ENCODE data around the gene FOSL1. TPM values are rescaled to one million over a fixed set of nuclear protein-coding genes. Genes with fewer than 3 reads are reported as not detected.

FOSL1 gene
- total and polyA plus RNA-seq, 2 of the 13 experiments (the other 11 are each of a cell fraction or from before 2014, with no cell fraction given): 4.0 to 4.1 TPM

DNA sequence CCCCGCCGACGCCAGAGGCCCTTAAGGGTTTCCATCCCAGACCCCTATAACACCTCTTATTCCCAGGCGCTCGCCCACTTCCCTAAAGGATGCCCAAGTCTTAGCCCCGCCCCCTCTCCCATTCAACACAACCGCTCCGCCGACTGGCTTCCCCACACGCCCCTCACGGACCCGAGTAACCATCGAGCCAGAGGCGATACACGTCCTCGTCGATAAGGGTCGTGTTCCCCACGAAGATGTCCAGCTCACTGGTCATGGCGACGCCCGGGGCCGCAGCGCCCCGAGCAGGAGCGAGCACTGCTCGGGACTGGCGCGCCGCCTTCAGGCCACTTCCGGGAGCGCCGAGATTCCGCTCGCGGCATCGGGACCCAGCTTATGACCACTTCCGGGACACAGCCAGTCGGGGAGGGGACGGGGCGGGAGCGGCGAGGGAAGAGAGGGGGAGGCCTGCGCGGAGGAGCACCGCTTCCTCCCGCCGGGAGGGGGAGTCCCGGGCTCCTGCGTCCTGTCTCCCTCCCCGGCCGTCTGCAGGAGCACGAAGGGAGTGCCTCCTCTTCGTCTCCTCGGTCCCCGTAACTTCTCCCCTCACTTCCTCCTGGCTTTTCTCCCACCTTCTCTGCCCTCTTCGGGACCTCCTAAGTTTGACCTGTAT, 11.9 kb downstream of the FOSL1 start, which contains the start of gene FIBP (continued):
- TF ChIP-seq, protein P1, sequence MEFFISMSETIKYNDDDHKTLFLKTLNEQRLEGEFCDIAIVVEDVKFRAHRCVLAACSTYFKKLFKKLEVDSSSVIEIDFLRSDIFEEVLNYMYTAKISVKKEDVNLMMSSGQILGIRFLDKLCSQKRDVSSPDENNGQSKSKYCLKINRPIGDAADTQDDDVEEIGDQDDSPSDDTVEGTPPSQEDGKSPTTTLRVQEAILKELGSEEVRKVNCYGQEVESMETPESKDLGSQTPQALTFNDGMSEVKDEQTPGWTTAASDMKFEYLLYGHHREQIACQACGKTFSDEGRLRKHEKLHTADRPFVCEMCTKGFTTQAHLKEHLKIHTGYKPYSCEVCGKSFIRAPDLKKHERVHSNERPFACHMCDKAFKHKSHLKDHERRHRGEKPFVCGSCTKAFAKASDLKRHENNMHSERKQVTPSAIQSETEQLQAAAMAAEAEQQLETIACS (CRISPR knock-in tag; IDR thresholded peaks at IDR 0.05): peak; percentile 65
- TF ChIP-seq SP2 (CRISPR knock-in tag; IDR thresholded peaks at IDR 0.05) (peak; percentile 81), ZFP82 (CRISPR knock-in tag; IDR thresholded peaks at IDR 0.05; ENCODE audit: borderline replicate concordance) (peak; percentile 55; the same call in 1 of the 2 replicates), HNF4G (IDR thresholded peaks at IDR 0.05; ENCODE audit: borderline replicate concordance, low read depth, low read length) (0 out of 2 replicates have a peak, but pooled peaks have one; percentile 4), HNF4G (CRISPR knock-in tag; IDR thresholded peaks at IDR 0.05; ENCODE audit: borderline replicate concordance, low read depth) (peak; percentile 65; the same call in 1 of the 2 replicates), CBX5 (CRISPR knock-in tag; IDR thresholded peaks at IDR 0.05; ENCODE audit: borderline replicate concordance) (peak; percentile 35; the same call in 1 of the 2 replicates), KDM4B (CRISPR knock-in tag; IDR thresholded peaks at IDR 0.05) (no peak), NFYC (CRISPR knock-in tag; IDR thresholded peaks at IDR 0.05) (peak; percentile 65), ZNF614 (CRISPR knock-in tag; IDR thresholded peaks at IDR 0.05; ENCODE audit: borderline replicate concordance) (0 out of 2 replicates have a peak, but pooled peaks have one; percentile 24), TCF7L2 (IDR thresholded peaks at IDR 0.05; ENCODE audit: low read depth, low read length) (no peak), STAT5B (CRISPR knock-in tag; IDR thresholded peaks at IDR 0.05) (no peak)
- TF ChIP-seq, protein P2, sequence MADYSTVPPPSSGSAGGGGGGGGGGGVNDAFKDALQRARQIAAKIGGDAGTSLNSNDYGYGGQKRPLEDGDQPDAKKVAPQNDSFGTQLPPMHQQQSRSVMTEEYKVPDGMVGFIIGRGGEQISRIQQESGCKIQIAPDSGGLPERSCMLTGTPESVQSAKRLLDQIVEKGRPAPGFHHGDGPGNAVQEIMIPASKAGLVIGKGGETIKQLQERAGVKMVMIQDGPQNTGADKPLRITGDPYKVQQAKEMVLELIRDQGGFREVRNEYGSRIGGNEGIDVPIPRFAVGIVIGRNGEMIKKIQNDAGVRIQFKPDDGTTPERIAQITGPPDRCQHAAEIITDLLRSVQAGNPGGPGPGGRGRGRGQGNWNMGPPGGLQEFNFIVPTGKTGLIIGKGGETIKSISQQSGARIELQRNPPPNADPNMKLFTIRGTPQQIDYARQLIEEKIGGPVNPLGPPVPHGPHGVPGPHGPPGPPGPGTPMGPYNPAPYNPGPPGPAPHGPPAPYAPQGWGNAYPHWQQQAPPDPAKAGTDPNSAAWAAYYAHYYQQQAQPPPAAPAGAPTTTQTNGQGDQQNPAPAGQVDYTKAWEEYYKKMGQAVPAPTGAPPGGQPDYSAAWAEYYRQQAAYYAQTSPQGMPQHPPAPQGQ (CRISPR knock-in tag; IDR thresholded peaks at IDR 0.05; ENCODE audit: borderline replicate concordance): no peak
- TF ChIP-seq, protein P3, sequence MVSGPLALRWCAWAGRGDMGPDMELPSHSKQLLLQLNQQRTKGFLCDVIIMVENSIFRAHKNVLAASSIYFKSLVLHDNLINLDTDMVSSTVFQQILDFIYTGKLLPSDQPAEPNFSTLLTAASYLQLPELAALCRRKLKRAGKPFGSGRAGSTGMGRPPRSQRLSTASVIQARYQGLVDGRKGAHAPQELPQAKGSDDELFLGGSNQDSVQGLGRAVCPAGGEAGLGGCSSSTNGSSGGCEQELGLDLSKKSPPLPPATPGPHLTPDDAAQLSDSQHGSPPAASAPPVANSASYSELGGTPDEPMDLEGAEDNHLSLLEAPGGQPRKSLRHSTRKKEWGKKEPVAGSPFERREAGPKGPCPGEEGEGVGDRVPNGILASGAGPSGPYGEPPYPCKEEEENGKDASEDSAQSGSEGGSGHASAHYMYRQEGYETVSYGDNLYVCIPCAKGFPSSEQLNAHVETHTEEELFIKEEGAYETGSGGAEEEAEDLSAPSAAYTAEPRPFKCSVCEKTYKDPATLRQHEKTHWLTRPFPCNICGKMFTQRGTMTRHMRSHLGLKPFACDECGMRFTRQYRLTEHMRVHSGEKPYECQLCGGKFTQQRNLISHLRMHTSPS (CRISPR knock-in tag; IDR thresholded peaks at IDR 0.05; ENCODE audit: low read depth): 0 out of 2 replicates have a peak, but pooled peaks have one; percentile 33
- TF ChIP-seq, protein P4, sequence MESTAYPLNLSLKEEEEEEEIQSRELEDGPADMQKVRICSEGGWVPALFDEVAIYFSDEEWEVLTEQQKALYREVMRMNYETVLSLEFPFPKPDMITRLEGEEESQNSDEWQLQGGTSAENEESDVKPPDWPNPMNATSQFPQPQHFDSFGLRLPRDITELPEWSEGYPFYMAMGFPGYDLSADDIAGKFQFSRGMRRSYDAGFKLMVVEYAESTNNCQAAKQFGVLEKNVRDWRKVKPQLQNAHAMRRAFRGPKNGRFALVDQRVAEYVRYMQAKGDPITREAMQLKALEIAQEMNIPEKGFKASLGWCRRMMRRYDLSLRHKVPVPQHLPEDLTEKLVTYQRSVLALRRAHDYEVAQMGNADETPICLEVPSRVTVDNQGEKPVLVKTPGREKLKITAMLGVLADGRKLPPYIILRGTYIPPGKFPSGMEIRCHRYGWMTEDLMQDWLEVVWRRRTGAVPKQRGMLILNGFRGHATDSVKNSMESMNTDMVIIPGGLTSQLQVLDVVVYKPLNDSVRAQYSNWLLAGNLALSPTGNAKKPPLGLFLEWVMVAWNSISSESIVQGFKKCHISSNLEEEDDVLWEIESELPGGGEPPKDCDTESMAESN (CRISPR knock-in tag; conservative IDR thresholded peaks at IDR 0.05): peak; percentile 79
- TF ChIP-seq, protein P5, sequence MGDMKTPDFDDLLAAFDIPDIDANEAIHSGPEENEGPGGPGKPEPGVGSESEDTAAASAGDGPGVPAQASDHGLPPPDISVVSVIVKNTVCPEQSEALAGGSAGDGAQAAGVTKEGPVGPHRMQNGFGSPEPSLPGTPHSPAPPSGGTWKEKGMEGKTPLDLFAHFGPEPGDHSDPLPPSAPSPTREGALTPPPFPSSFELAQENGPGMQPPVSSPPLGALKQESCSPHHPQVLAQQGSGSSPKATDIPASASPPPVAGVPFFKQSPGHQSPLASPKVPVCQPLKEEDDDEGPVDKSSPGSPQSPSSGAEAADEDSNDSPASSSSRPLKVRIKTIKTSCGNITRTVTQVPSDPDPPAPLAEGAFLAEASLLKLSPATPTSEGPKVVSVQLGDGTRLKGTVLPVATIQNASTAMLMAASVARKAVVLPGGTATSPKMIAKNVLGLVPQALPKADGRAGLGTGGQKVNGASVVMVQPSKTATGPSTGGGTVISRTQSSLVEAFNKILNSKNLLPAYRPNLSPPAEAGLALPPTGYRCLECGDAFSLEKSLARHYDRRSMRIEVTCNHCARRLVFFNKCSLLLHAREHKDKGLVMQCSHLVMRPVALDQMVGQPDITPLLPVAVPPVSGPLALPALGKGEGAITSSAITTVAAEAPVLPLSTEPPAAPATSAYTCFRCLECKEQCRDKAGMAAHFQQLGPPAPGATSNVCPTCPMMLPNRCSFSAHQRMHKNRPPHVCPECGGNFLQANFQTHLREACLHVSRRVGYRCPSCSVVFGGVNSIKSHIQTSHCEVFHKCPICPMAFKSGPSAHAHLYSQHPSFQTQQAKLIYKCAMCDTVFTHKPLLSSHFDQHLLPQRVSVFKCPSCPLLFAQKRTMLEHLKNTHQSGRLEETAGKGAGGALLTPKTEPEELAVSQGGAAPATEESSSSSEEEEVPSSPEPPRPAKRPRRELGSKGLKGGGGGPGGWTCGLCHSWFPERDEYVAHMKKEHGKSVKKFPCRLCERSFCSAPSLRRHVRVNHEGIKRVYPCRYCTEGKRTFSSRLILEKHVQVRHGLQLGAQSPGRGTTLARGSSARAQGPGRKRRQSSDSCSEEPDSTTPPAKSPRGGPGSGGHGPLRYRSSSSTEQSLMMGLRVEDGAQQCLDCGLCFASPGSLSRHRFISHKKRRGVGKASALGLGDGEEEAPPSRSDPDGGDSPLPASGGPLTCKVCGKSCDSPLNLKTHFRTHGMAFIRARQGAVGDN (CRISPR knock-in tag; IDR thresholded peaks at IDR 0.05): peak; percentile 94
